Stimulated activated CD4-positive, alpha-beta T cell treated with anti-CD3 and anti-CD28 coated beads, Interleukin-15, amount 100 ng/mL, for 1 hour (primary cell): ENCODE results near the gene CSRP1.
"Not testable (repeated sequence)": the region's sequence is repeated elsewhere in the genome, so short reads cannot be mapped to it uniquely, and the experiment has no call there.

Experiments
- DNase-seq, 2 donors: peaks; one replicate each; pipeline ENCODE4 v3.0.0-alpha.2; 2020; ENCODE audit warnings: low read depth in 1 of 2, low spot score in 1 of 2

CSRP1 gene

GRCh38 chr1:201478666-201479065 is 28.3 kb downstream of the CSRP1 start:
- not testable (repeated sequence) for DNase-seq

GRCh38 chr1:201476670-201477344 is 30.1 kb downstream of the CSRP1 start:
- no peak for DNase-seq

- DNase-seq: no peak
These were observed 30.8 kb downstream of the CSRP1 start for GRCh38 chr1:201475915-201476669.

- no peak for DNase-seq
These were observed 31.8 kb downstream of the CSRP1 start for GRCh38 chr1:201475130-201475529.

GRCh38 chr1:201473296-201473695 is 33.6 kb downstream of the CSRP1 start:
- no peak for DNase-seq

GRCh38 chr1:201472321-201472720 is 34.6 kb downstream of the CSRP1 start:
- not testable (repeated sequence) for DNase-seq

GRCh38 chr1:201471772-201472171 is 35.2 kb downstream of the CSRP1 start:
- no peak for DNase-seq

- no peak for DNase-seq
These were observed 36.3 kb downstream of the CSRP1 start for GRCh38 chr1:201470581-201470980.

- no peak for DNase-seq
These were observed 37.3 kb downstream of the CSRP1 start for GRCh38 chr1:201469645-201470074.

GRCh38 chr1:201468844-201469644 is 37.9 kb downstream of the CSRP1 start, which contains the start of gene PHLDA3:
TSS of gene PHLDA3 (minus strand) at chr1:201469188. CDS start at chr1:201468786, 402 bp downstream.
- peak in 1 of 2 donors; percentile 5 for DNase-seq

- no peak for DNase-seq
These were observed 38.5 kb downstream of the CSRP1 start for GRCh38 chr1:201468501-201468843.

GRCh38 chr1:201466492-201466891 is 40.4 kb downstream of the CSRP1 start:
- no peak for DNase-seq

- DNase-seq: no peak
These were observed 41.1 kb downstream of the CSRP1 start for GRCh38 chr1:201465698-201466290.

GRCh38 chr1:201463071-201463552 is 43.8 kb downstream of the CSRP1 start:
- no peak for DNase-seq

GRCh38 chr1:201461645-201462441 is 45.1 kb downstream of the CSRP1 start:
- DNase-seq: no peak

- DNase-seq: no peak
These were observed 45.9 kb downstream of the CSRP1 start for GRCh38 chr1:201460814-201461644.

GRCh38 chr1:201459775-201460174 is 47.1 kb downstream of the CSRP1 start:
- DNase-seq: no peak

GRCh38 chr1:201459052-201459451 is 47.9 kb downstream of the CSRP1 start:
- no peak for DNase-seq

- DNase-seq: no peak
These were observed 49.4 kb downstream of the CSRP1 start for GRCh38 chr1:201457508-201457960.
